GM10266 (cell line): Measurements from ENCODE around the gene ABHD16A.
A peak's percentile ranks its signal among the peaks of the same experiment; 100 is the strongest.

Source experiments
- DNase-seq: peaks from one replicate; pipeline ENCODE4 v3.0.0; 2012; ENCODE audit errors: extremely low spot score
- CTCF ChIP-seq: IDR thresholded peaks from 2 replicates; pipeline ENCODE4 v1.5.1; 2012; ENCODE audit warnings: mild to moderate bottlenecking, low read depth; ENCODE audit not compliant: control insufficient read depth, insufficient read depth; ENCODE audit errors: missing control alignments

ABHD16A gene

GRCh38 chr6:31680226-31681134 is 22.6 kb downstream of the ABHD16A start, which contains the start of gene LY6G5C:
TSS of gene LY6G5C (minus strand) at chr6:31681067. CDS start at chr6:31680373, 694 bp downstream.
- peak; percentile 87 for TF ChIP-seq CTCF
- DNase-seq: peak; percentile 78

GRCh38 chr6:31677955-31678354 is 25.2 kb downstream of the ABHD16A start:
- no peak for DNase-seq
- TF ChIP-seq CTCF: no peak

GRCh38 chr6:31676904-31677303 is 26.2 kb downstream of the ABHD16A start:
- DNase-seq: no peak
- TF ChIP-seq CTCF: no peak

- no peak for DNase-seq
These were observed 26.7 kb downstream of the ABHD16A start for GRCh38 chr6:31676322-31676903.

GRCh38 chr6:31669676-31670075 is 33.4 kb downstream of the ABHD16A start, which contains the start of gene LY6G5B:
TSS of gene LY6G5B (plus strand) at chr6:31669976. CDS start at chr6:31670951, 975 bp downstream.
- no peak for TF ChIP-seq CTCF
- no peak for DNase-seq

More at GRCh38 chr6:31676322-31676903, 26.7 kb downstream of the ABHD16A start:
- TF ChIP-seq CTCF: no peak

GRCh38 chr6:31666337-31666965 is 36.7 kb downstream of the ABHD16A start:
- no peak for TF ChIP-seq CTCF

More at GRCh38 chr6:31666337-31666965, 36.7 kb downstream of the ABHD16A start:
- DNase-seq: no peak
